ENCODE data around the gene PRR23E.

- TF ChIP-seq TEAD4 (IDR thresholded peaks at IDR 0.05) (no peak), EP300 (IDR thresholded peaks at IDR 0.05; ENCODE audit: borderline replicate concordance) (no peak), MAX (IDR thresholded peaks at IDR 0.05) (no peak), REST (IDR thresholded peaks at IDR 0.05; ENCODE audit: low read depth) (no peak), NFIC (IDR thresholded peaks at IDR 0.05) (no peak), RAD21 (IDR thresholded peaks at IDR 0.05; ENCODE audit: low read depth) (no peak), YY1 (IDR thresholded peaks at IDR 0.05; ENCODE audit: low read depth) (no peak)
Measured at GRCh38 chr3:127222163-127222562, 29.2 kb downstream of the PRR23E start.
